ENCODE data around the gene VPS51. TPM values are rescaled to one million over a fixed set of nuclear protein-coding genes. Genes with fewer than 3 reads are reported as not detected.

VPS51 gene
- total and polyA plus RNA-seq, 4 donors: 33.2 to 158 (median 83.9) TPM

DNA sequence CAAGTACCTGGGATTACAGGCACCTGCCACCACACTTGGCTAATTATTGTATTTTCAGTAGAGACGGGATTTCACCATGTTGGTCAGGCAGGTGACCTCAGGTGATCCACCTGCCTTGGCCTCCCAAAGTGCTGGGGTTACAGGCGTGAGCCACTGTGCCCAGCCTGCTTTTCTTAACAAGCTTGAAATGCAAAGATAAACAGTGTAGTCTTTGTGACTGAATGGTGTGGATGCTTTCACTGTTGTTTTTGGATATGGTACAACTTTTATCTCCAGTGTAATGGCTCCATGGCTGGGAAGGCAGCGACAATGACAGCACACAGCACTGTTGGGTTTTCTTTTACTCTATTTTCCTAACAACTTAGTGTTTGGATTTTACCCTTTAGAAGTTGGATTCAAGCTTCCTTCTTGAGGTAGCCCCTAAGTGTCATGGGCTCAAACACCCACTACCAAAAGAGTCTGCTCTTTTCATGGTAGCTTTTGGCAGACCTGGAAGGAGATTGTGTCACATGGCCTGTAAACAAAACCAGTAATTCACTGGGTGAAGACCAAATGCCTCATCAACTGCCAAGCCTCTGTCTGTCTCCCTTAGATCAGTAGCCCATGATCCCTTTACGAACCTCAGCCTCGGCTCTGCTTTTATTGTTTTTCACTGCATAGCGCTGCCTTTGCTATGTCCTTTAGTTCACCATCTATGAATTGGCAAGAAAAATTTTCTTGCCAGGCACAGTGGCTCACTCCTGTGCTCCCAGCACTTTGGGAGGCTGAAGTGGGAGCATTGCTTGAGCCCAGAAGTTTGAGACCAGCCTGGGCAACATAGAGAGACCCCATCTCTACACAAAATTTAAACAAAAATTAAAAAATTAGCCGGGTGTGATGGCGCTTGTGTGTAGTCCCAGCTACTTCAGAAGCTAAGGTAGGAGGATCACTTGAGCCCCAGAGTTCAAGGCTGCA, 6.4 kb downstream of the VPS51 start (continued):
- peak; percentile 55 for TF ChIP-seq ZBTB33 (IDR thresholded peaks at IDR 0.05)

DNA sequence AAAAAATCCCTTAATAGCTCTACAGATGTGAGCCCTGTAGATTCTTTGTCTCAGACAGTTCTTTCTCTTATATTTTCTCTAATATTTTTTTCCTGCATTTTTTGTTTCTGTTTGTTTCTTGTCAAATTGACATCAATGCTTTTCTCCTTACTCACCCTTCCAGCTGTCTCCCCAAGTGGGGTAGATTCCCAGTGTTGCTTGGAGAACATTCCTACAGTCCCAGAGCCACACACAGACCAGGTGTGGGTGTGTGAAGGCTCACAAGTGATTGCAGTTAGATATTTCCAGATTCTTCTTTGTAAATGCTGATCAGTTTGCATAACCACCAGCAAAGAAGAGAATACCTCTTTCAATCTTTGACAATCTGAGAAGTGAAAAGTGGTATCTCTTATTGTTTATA, 7.5 kb downstream of the VPS51 start:
- H3K4me3 ChIP-seq (ENCODE audit: low read depth in 1 of 3, low read length in 3 of 3): no peak overlapping the region
- peaks cover 10 to 39% (median 26%) of the 10 kb centered on the region in 4 donors for H3K4me1 ChIP-seq (ENCODE audit: control insufficient read depth in 4 of 4, insufficient read depth in 4 of 4, low read length in 3 of 4)
- DNase-seq (ENCODE audit: low spot score): no peak
- H3K27me3 ChIP-seq (ENCODE audit: control insufficient read depth in 4 of 4, insufficient read depth in 4 of 4, low read length in 3 of 4): no peaks in the 10 kb centered on the region
- no peak for TF ChIP-seq CTCF (IDR thresholded peaks at IDR 0.05; ENCODE audit: low read depth, low read length, missing input control)
- no peak for TF ChIP-seq FOXA1 (IDR thresholded peaks at IDR 0.05)
- TF ChIP-seq SP1 (IDR thresholded peaks at IDR 0.05): no peak
- TF ChIP-seq MAX (IDR thresholded peaks at IDR 0.05): no peak
- no peak for TF ChIP-seq HNF4A (conservative IDR thresholded peaks at IDR 0.05)
- TF ChIP-seq, protein P1, sequence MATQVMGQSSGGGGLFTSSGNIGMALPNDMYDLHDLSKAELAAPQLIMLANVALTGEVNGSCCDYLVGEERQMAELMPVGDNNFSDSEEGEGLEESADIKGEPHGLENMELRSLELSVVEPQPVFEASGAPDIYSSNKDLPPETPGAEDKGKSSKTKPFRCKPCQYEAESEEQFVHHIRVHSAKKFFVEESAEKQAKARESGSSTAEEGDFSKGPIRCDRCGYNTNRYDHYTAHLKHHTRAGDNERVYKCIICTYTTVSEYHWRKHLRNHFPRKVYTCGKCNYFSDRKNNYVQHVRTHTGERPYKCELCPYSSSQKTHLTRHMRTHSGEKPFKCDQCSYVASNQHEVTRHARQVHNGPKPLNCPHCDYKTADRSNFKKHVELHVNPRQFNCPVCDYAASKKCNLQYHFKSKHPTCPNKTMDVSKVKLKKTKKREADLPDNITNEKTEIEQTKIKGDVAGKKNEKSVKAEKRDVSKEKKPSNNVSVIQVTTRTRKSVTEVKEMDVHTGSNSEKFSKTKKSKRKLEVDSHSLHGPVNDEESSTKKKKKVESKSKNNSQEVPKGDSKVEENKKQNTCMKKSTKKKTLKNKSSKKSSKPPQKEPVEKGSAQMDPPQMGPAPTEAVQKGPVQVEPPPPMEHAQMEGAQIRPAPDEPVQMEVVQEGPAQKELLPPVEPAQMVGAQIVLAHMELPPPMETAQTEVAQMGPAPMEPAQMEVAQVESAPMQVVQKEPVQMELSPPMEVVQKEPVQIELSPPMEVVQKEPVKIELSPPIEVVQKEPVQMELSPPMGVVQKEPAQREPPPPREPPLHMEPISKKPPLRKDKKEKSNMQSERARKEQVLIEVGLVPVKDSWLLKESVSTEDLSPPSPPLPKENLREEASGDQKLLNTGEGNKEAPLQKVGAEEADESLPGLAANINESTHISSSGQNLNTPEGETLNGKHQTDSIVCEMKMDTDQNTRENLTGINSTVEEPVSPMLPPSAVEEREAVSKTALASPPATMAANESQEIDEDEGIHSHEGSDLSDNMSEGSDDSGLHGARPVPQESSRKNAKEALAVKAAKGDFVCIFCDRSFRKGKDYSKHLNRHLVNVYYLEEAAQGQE (IDR thresholded peaks at IDR 0.05): no peak
- TF ChIP-seq RAD21 (IDR thresholded peaks at IDR 0.05): no peak
- no peak for TF ChIP-seq RXRA (IDR thresholded peaks at IDR 0.05)
- TF ChIP-seq GABPA (IDR thresholded peaks at IDR 0.05 in 1 of 2, conservative IDR thresholded peaks at IDR 0.05 in 1 of 2): no peak
- TF ChIP-seq FOXA2 (IDR thresholded peaks at IDR 0.05): no peak
- TF ChIP-seq, protein P2, sequence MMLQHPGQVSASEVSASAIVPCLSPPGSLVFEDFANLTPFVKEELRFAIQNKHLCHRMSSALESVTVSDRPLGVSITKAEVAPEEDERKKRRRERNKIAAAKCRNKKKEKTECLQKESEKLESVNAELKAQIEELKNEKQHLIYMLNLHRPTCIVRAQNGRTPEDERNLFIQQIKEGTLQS (IDR thresholded peaks at IDR 0.05): no peak
- no peak for TF ChIP-seq YY1 (IDR thresholded peaks at IDR 0.05)
- TF ChIP-seq TAF1 (conservative IDR thresholded peaks at IDR 0.05): no peak
- TF ChIP-seq JUND (IDR thresholded peaks at IDR 0.05): no peak
- TF ChIP-seq EGR1 (IDR thresholded peaks at IDR 0.05; ENCODE audit: low read depth in 2 of 2): no peak
- no peak for TF ChIP-seq HNF4G (IDR thresholded peaks at IDR 0.05)
- TF ChIP-seq ZBTB33 (IDR thresholded peaks at IDR 0.05): no peak
- TF ChIP-seq NR2F2 (IDR thresholded peaks at IDR 0.05): no peak
- H3K36me3 ChIP-seq (ENCODE audit: control insufficient read depth in 4 of 4, insufficient read depth in 3 of 4, low read depth in 1 of 4, low read length in 3 of 4): peaks cover 0 to 8% (median 4%) of the 10 kb centered on the region in 4 donors
- H3K9ac ChIP-seq (ENCODE audit: low read depth in 1 of 2, low read length in 2 of 2): no peak overlapping the region
- H3K27ac ChIP-seq (ENCODE audit: low read depth in 1 of 2, low read length in 2 of 2): no peak overlapping the region
- H3K9me3 ChIP-seq (ENCODE audit: control insufficient read depth in 4 of 4, low read length in 3 of 4): no peaks in the 10 kb centered on the region

Data from liver (tissue), 9 donors.